Ascending aorta (tissue), 2 donors: ENCODE results near the gene CCER1. TPM values are rescaled to one million over a fixed set of nuclear protein-coding genes. Genes with fewer than 3 reads are reported as not detected.

ENCODE experiments used
- DNase-seq, 2 donors: peaks; one replicate each; pipeline ENCODE4 v3.0.0-alpha.2; 2019; ENCODE audit warnings: low spot score in 2 of 2
- H3K27ac ChIP-seq, 2 donors: fragments of 200-600 bp; sonication (generic); one replicate each; pipeline ENCODE4 v1.5.1; 2016 to 2017; ENCODE audit warnings: mild to moderate bottlenecking in 1 of 2
- H3K27me3 ChIP-seq: fragments of 200-600 bp; sonication (generic); one replicate; pipeline ENCODE4 v1.5.1; 2017
- H3K36me3 ChIP-seq, 2 donors: fragments of 200-600 bp; sonication (generic); one replicate each; pipeline ENCODE4 v1.5.1; 2016
- H3K4me1 ChIP-seq, 2 donors: fragments of 200-600 bp; sonication (generic); one replicate each; pipeline ENCODE4 v1.5.1; 2016 to 2017; ENCODE audit warnings: mild to moderate bottlenecking in 1 of 2
- H3K4me3 ChIP-seq, 2 donors: fragments of 200-600 bp; sonication (generic); one replicate each; pipeline ENCODE4 v1.5.1; 2016 to 2017; ENCODE audit warnings: mild to moderate bottlenecking in 1 of 2
- H3K9me3 ChIP-seq, 2 donors: fragments of 200-600 bp; sonication (generic); one replicate each; pipeline ENCODE4 v1.5.1; 2016
- intact Hi-C: fragments of 100-400 bp; cut with DNase I; formaldehyde crosslinking; loops from one replicate; pipeline ENCODE4 v1.15.1; 2023
- total RNA-seq: library from RNA; depleted of rRNA; stranded (reverse); fragments of >200 nt; gene quantifications from one replicate; pipeline ENCODE4 v1.1.0, GENCODE V29; 2016
- TF ChIP-seq, protein P1 (sequence below), 3 experiments: fragments of 200-600 bp in 2 of 3; fragments of 450-650 bp in 1 of 3; sonication (generic) in 2 of 3; IDR thresholded peaks; one replicate each; pipeline ENCODE4 v1.5.1; 2016 to 2019; ENCODE audit warnings: antibody characterized with exemption in 3 of 3, mild to moderate bottlenecking in 1 of 3, moderate library complexity in 1 of 3

Gene CCER1
- total RNA-seq, 1 donor from 2014 or later = not detected

DNA sequence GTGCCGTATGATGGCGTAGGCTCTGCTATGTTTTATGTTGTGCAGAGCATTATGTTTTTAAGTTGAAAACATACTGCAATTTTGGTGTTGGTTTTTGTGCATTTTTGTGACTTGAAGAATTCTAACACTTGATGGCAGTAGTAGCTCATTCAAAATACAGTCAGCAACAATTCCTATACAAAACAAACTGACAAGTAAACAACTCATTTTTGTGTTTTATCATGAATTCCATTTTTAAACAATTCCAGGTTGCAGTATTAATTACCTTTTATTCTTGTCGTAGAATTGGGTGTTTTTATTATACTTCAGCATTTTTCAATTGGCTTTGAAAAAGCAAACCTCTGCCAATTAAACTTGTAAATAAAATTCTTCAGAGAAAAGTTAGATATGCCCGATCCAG lies 4.1 kb upstream of the CCER1 start:
- TF ChIP-seq, protein P1, sequence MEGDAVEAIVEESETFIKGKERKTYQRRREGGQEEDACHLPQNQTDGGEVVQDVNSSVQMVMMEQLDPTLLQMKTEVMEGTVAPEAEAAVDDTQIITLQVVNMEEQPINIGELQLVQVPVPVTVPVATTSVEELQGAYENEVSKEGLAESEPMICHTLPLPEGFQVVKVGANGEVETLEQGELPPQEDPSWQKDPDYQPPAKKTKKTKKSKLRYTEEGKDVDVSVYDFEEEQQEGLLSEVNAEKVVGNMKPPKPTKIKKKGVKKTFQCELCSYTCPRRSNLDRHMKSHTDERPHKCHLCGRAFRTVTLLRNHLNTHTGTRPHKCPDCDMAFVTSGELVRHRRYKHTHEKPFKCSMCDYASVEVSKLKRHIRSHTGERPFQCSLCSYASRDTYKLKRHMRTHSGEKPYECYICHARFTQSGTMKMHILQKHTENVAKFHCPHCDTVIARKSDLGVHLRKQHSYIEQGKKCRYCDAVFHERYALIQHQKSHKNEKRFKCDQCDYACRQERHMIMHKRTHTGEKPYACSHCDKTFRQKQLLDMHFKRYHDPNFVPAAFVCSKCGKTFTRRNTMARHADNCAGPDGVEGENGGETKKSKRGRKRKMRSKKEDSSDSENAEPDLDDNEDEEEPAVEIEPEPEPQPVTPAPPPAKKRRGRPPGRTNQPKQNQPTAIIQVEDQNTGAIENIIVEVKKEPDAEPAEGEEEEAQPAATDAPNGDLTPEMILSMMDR (IDR thresholded peaks at IDR 0.05) = no peak
- Histone ChIP-seq H3K4me1 (no peaks in the 10 kb centered on the region), H3K36me3 (no peaks in the 10 kb centered on the region), H3K27ac (no peak overlapping the region), H3K4me3 (no peak overlapping the region), H3K27me3 (no peaks in the 10 kb centered on the region), H3K9me3 (no peaks in the 10 kb centered on the region)
- DNase-seq = no peak
- intact Hi-C loops = loop anchor here (10.0 kb wide), 1 partner anchor 1414 kb away; no protein-coding TSS in a partner anchor

DNA sequence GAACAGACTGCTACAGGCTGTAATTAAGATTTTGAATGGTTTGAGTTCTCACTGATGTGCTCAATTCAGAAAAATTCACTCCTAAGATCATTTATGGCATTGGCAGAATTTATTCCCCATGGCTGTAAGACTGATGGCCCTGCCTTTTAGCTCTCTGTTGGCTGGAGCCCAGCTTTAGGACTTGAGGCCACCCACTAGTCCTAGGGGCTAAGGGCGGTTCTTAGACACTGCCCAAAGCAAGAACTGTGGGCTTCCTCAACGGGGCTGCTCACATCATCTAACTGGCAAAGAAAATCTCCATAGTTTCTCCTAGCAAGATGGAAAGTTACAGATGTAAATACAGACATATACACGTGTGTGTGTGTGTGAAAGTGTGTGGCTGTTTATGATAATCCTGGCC lies 3.4 kb upstream of the CCER1 start:
- H3K4me1 ChIP-seq = no peaks in the 10 kb centered on the region
- TF ChIP-seq, protein P1 (IDR thresholded peaks at IDR 0.05) = no peak
- DNase-seq = no peak
- H3K4me3 ChIP-seq = no peak overlapping the region
- no peaks in the 10 kb centered on the region for H3K36me3 ChIP-seq
- no peaks in the 10 kb centered on the region for H3K27me3 ChIP-seq
- H3K9me3 ChIP-seq = no peaks in the 10 kb centered on the region
- intact Hi-C loops = loop anchor here (10.0 kb wide), 1 partner anchor 1414 kb away; no protein-coding TSS in a partner anchor
- H3K27ac ChIP-seq = no peak overlapping the region

DNA sequence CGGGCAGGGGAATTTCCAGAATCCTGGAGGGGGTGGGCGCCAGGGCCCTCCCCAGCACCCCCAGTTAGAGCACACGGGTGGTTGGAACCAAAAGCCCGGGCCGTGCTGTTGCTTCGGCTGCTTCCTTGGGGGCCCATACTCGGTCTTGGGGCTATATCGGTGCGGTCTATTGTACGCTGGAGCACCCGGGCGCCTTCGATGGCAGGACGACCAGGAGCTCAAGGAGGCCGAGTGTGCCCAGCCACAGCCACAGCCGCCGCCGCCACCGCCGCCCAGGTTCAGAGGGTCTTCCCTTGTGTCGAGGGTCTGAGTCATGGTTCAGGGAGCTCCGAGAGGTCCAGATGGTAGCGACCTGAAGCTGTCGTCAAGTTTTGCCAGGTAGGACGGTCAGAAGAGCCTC lies 548 bp downstream of the CCER1 start:
- Histone ChIP-seq H3K9me3 (no peaks in the 10 kb centered on the region), H3K27me3 (no peaks in the 10 kb centered on the region), H3K27ac (no peak overlapping the region), H3K4me1 (no peaks in the 10 kb centered on the region), H3K36me3 (no peaks in the 10 kb centered on the region), H3K4me3 (no peak overlapping the region)
- intact Hi-C loops = loop anchor here (10.0 kb wide), 1 partner anchor 1410 kb away; no protein-coding TSS in a partner anchor
- DNase-seq = no peak
- TF ChIP-seq, protein P1 (IDR thresholded peaks at IDR 0.05) = no peak

DNA sequence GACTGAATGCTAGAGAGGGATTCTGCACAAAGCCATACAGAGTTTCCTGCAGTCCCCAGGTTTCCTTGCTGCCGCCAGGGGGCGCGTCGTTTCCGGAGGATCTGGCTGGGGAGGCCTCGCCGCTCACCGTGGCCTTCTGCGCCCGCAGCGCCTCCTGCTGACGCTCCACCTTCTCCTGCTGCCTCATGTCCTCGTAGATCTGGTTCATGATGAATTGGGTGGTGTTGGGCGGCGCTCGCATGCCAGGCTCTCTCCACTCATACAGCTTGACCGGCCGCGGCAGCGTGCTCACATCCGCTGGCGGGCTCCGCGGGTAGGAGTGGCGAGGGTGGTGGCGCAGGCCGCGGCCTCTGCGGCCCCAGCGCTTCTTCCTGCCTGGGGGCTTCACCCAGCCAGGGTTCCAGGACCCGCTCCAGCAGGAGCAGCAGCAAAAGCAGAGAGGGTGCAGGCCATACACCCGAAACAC lies 987 bp downstream of the CCER1 start:
- Histone ChIP-seq H3K4me3 (no peak overlapping the region), H3K27me3 (no peaks in the 10 kb centered on the region), H3K36me3 (no peaks in the 10 kb centered on the region), H3K27ac (no peak overlapping the region), H3K9me3 (no peaks in the 10 kb centered on the region), H3K4me1 (no peaks in the 10 kb centered on the region)
- DNase-seq = no peak
- TF ChIP-seq, protein P1 (IDR thresholded peaks at IDR 0.05) = no peak
- intact Hi-C loops = loop anchor here (10.0 kb wide), 1 partner anchor 1409 kb away; no protein-coding TSS in a partner anchor

DNA sequence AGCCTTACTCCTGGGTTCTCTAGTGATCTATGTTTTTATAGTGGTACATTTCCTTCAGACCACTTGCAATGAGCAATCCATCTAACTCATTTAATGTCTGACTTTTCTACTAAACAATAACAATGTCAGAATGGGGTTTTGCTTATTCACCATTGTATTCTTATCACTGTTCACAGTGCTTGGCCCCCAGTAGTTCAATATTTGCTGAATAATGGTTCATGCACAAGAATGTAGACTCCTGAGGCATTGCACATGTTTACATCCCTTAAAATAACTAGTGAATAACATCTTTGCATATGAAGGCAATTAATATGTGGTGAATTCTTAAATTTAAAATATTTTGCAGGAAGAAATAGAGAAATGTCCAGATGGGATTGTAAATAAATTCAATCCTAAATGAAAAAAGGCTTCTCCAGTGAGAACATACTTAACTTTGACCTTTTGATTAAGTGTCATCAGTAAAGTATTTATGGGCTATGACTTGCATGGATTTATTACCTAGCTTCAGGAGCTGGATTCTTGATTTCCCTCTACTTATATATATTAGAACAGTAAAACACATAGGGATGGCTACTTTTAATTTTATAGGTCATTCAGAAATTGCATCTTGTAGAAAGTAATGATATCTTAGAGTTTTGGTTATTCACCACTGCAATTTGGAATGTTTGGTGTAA lies 3.4 kb downstream of the CCER1 start:
- Histone ChIP-seq H3K4me3 (no peak overlapping the region), H3K27ac (no peak overlapping the region), H3K4me1 (no peaks in the 10 kb centered on the region), H3K36me3 (no peaks in the 10 kb centered on the region), H3K27me3 (no peaks in the 10 kb centered on the region), H3K9me3 (no peaks in the 10 kb centered on the region)
- no peak for DNase-seq
- TF ChIP-seq, protein P1 (IDR thresholded peaks at IDR 0.05) = no peak
- intact Hi-C loops = loop anchor here (10.0 kb wide), 1 partner anchor 1407 kb away; no protein-coding TSS in a partner anchor
